HG02840 (cell line): ENCODE results near the gene RBCK1.
"Not testable (repeated sequence)": the region's sequence is repeated elsewhere in the genome, so short reads cannot be mapped to it uniquely, and the experiment has no call there.

Experiments
- ATAC-seq: cut with Tn5 transposase; IDR thresholded peaks from one replicate; pipeline ENCODE4 v1.9.1; 2021; ENCODE audit warnings: mild to moderate bottlenecking, moderate library complexity, moderate number of reproducible peaks; ENCODE audit not compliant: unreplicated experiment, low FRiP score

Gene RBCK1

GRCh38 chr20:461254-462198 lies 53.4 kb downstream of the RBCK1 start:
- ATAC-seq: peak; percentile 36

DNA sequence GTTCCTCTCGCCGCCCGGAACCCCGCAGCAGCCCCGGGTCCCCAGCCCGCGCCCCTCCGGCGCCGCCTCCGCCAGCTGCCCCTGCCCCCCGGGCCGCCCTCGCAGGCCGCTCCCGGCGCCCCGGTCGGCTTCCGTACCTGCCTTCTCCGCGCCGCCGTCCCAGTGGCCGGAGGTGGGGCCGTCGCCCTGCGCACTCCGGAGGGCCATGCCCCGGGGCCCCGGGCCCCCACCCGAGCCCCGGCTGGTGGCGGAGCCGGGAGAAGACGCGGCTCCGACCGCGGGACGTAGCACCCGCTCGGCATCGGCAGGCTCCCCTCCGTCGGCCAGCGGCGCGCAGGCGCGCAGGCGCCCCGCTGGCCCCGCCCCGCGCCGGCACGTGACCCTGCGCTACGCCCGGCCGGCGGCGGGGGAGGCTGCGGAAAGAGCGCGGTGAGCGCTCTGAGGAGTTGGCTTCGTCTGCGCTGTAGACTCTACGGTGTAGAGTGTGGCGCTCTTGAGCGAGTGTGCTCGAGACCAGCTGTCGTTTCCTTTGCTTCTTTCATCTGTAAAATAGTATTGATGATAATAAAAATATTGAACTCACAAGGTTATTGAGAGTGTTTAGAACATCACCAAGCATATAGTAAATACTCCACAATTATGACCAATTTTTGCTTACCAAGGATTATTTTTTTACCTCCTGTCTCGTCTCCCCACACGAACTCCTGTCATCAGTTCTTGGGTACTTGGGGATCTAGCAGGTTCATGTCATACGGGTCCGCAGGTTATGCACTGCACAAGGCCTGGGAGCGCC lies 54.3 kb downstream of the RBCK1 start, which contains the start of gene TBC1D20:
Gene TBC1D20 (minus strand): TSS at position 335 of the 793 bp plus-strand sequence. CDS start 128 bp downstream, at position 207.
- peak; percentile 96 for ATAC-seq

- no peak for ATAC-seq
Measured at GRCh38 chr20:467755-468154, 59.7 kb downstream of the RBCK1 start.

GRCh38 chr20:469746-470490 lies 61.8 kb downstream of the RBCK1 start:
- ATAC-seq: no peak

DNA sequence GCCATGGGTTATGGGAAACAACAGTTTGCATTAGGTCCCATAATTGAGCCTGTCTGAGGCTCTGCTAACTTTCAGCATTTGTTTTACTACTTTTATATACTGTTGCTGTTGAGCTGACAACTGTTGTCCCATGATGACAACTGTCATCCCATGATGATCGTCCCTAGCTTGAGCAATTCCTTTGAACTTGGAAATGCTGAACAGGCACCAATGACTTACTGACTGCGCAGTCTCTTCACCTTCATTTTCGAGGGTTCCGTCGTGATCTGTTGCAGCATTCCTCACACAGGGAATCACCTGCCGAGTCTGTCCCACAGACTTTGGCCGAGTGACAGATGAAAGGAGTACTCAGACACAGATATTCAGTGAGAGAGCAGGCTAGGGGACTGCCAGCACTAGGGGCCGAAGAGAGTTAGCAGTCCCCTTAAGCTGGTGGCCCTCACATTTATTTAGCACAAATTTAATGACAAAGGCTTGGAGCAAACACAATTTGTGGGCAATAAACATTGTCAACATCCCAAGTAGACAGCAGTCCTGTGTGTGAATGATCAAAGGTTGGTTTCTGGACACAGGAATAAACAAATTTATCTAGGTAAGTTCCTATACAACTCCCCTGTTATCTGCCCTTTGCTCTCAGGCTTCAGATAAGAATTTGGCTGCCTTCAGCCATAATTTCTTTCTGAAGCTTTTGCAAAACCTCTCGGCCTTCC lies 64.2 kb downstream of the RBCK1 start:
- no peak for ATAC-seq

DNA sequence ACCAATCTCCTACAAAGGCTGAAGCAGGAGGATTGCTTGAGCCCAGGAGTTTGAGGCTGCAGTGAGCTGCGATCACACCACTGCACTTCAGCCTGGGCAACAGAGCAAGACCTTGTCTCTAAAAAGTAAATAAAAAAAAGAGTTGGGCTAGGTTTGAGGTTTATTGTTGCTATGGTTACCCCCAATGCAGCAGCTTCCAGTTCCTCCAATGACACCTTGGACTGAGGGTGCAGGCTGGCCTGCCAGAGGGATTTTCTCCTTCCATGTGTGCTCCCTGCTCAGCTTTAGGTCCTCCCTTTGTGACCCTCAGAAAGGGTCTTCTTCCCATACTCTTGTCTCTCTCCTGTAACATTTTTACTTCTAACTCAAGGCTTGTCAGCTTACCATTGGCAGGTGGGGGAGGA lies 64.8 kb downstream of the RBCK1 start:
- no peak for ATAC-seq

DNA sequence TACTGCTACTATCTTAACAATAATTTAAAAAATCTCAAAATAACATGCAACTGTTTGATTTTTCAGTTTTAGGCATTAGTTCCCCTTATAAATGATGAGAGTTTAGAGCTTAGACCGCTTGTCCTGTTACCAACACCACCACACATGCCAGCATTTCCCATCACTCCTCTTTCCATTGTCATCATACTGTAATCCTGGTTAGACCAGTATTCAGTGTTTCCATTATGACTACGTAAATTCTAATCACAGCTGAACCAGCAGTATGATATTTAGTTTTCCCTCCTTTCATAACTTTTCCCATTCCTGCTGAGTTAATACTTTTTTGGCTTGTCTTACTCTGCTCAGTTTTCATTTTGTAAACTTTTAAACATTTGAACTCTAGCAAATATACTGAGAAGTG lies 66.5 kb downstream of the RBCK1 start:
- ATAC-seq: no peak

DNA sequence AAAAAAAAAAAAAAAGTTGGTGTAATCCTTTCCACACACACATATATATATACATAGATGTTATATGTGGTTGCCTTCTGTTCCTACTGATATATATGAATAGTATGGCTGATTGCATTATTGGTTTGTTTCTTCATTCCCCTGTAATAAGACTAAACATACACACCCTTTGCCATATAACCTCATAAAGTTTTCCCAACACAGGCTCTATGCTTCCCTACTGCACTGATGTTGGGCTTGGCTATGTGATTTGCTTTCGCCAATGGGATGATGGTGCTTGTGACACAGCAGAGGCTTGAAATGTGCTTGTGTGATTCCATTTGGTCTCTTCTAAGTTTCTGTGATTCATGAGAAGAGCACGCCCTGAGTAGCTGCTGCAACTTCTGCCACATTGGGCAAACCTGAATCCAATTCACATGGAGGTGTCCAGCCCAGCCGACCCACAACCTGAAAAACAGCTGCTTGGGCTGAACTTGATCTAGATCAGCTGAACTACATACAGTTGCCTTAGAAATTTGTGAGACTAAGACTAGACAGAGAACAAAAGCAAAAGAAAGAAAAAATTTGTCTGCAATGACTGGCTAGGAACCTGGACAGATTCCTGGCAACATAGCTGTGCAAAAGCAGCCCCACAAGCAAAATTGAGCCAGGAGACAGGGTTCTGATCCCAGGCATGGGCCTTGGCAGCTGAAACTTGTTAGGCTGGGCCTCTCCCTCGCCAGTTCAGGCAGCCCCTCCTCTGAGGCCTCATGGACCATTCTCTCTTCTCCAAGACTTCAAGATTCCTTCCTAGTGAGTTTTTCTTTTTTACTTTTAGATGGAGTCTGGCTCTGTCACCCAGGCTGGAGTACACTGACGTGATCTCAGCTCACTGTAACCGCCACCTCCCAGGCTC lies 67.6 kb downstream of the RBCK1 start:
- ATAC-seq: no peak

DNA sequence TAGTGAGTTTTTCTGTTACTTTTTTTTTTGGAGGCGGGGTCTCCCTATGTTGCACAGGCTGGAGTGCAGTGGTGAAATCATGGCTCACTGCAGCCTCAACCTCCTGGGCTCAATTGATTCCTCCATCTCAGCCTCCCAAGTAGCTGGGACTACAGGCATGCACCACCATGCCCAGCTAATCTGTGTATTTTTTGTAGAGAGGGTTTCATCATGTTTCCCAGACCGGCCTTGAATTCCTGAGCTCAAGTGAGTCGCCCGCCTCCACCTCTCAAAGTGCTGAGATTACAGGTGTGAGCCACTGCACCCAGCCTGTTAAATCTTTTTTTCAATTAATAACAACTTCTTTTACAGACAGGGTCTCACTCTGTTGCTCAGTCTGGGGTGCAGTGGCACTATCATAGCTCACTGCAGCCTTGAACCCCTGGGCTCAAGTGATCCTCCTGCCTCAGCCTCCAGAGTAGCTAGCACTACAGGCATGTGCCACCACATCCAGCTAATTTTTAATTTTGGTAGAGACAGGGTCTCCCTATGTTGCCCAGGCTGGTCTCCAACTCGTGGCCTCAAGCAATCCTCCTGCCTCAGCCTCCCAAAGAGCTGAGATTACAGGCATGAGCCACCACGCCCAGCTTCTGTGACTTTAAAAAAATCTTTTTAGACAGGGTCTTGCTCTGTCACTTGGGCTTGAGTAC lies 68.6 kb downstream of the RBCK1 start:
- not testable (repeated sequence) for ATAC-seq

DNA sequence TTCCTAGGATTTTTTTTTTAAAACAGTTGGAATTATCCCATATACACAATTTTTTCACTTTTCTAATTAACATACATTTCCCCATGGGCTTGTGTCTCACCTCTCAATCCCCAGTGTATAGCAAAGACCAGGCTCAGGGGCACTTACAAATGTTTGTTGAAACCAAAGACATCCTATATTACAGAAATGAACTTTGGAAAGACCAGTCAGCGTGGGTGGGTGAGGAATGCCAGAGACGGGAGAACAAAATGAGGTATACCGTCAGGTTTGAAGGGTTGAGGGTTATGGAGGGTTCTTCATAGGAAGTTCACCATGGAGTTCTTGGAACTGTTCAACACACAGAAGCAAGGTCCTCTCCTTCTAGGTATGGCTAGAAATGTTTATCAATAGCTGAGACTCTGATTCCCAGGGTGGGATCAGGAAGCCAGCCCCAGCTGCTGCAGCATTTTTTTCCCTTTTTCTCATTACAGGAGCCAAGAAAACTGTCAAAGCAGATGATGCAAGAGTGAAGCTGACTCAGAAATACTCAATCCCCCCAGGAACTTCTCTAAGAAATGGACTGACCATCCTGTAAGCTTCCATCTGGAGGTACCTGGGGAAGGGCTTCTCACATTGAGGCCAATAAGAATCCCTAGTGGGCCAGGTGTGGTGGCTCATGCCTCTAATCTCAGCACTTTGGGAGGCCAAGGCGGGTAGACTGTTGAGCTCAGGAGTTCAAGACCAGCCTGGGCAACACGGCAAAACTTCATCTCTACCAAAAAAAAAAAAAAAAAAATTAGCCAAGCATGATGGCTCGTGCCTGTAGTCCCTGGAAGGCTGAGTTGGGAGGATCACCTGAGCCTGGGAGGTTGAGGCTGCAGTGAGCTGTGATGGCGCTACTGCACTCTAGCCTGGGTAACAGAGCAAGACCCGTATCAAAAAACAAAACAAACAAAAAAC lies 70.2 kb downstream of the RBCK1 start:
- no peak for ATAC-seq

- no peak for ATAC-seq
Measured at GRCh38 chr20:478949-479429, 70.9 kb downstream of the RBCK1 start.

DNA sequence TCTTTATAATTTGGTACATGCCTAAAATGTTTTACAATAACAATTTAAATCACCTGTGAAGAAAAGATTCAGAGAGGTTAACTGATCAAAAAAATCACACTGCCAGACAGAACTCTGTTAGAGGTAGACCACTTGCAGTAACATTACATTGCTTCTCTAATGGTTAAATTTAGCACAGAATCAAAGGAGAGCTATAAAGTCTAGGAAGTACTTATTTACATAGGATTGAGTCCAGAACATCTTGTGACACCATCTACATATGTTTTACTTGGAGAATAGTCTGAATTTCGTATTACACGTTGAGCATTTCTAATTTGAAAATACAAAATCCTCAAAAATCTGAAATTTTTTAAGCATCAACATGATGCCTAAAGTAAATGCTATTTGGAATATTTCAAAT lies 71.4 kb downstream of the RBCK1 start:
- ATAC-seq: no peak

- no peak for ATAC-seq
Measured at GRCh38 chr20:480044-480443, 71.9 kb downstream of the RBCK1 start.

DNA sequence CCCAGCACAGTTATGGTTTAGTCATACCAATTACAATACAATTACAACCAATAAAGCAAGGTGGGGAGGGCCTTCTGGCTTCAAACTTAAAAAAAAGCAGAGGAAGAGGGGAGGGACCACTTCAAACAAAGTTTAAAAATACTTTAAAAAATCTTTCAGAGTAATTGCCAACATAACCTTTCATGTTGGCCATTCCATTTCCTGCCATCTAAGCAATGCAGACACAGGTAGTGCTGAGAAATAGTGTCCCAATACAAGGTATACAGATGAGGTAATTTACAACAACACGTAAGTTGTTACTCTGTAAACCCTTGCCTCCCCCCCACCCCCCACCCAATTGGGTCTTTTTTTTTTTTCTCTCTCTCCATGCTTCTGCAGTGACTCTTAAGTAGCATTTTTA lies 73.1 kb downstream of the RBCK1 start:
- ATAC-seq: no peak
